ENCODE measurements around the gene DPH3. TPM values are rescaled to one million over a fixed set of nuclear protein-coding genes. Genes with fewer than 3 reads are reported as not detected.

Gene DPH3
- total and polyA plus RNA-seq, 9 donors = 7.4 to 28.3 (median 13.5) TPM

DNA sequence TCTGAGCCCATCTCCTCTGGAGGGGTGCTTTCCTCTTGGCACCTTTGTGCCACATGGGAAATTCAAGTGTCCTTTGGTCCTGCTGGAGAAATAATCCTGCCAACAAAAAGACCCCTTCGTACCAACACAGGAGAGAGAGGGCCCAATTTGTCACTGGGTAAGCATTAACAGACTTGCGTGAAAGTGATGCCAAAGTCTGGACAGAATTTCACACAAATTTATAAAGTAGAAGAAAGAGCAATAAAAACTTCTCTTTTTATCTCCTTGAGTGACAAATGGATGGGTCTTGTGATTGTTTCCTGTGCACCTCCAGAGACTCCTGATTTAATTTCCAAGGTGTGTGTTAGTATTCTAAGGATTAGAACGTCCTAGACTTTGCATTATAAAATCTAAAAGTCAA lies 14.9 kb downstream of the DPH3 start:
- WGBS, 3 donors = 78 to 86% (median 86%) methylated on average over 3 of the region's 3 CpGs
- no peaks in the 10 kb centered on the region for H3K36me3 ChIP-seq
- intact Hi-C loops (cut with DNase I) = loop anchor here (5.0 to 10.0 kb wide), 7 partner anchors 198 to 625 kb away; no protein-coding TSS in a partner anchor
- no peaks in the 10 kb centered on the region for H3K9me3 ChIP-seq
- no peaks in the 10 kb centered on the region for H3K27me3 ChIP-seq
- TF ChIP-seq, protein P1, sequence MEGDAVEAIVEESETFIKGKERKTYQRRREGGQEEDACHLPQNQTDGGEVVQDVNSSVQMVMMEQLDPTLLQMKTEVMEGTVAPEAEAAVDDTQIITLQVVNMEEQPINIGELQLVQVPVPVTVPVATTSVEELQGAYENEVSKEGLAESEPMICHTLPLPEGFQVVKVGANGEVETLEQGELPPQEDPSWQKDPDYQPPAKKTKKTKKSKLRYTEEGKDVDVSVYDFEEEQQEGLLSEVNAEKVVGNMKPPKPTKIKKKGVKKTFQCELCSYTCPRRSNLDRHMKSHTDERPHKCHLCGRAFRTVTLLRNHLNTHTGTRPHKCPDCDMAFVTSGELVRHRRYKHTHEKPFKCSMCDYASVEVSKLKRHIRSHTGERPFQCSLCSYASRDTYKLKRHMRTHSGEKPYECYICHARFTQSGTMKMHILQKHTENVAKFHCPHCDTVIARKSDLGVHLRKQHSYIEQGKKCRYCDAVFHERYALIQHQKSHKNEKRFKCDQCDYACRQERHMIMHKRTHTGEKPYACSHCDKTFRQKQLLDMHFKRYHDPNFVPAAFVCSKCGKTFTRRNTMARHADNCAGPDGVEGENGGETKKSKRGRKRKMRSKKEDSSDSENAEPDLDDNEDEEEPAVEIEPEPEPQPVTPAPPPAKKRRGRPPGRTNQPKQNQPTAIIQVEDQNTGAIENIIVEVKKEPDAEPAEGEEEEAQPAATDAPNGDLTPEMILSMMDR (IDR thresholded peaks at IDR 0.05) = no peak
- TF ChIP-seq POLR2A (IDR thresholded peaks at IDR 0.05) (no peak), EP300 (IDR thresholded peaks at IDR 0.05) (no peak)
- H3K27ac ChIP-seq = no peak overlapping the region
- H3K4me1 ChIP-seq (ENCODE audit: insufficient read depth) = peaks cover 10% of the 10 kb centered on the region
- no peak overlapping the region for H3K4me3 ChIP-seq
- DNase-seq = no peak

DNA sequence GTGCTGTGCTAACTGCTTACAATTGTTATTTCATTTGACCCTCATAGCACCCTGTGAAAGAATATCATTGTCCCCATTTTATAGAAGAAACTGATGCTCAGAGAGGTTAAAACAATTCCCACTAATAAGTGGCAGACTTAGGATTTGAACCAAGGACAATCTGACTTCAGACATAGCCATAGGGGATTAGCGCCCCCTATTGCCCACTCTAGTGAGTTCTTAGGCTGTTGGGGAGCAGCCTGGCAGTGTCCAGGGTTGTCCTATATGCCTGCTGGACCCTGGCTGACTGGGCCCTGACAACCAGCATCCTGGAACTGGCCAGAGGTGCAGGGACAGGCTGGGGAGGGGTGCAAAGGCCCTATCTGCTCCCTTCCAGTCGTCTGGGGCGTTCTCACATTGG lies 15.4 kb downstream of the DPH3 start:
- DNase-seq = no peak
- intact Hi-C loops (cut with DNase I) = loop anchor here (5.0 to 10.0 kb wide), 7 partner anchors 197 to 625 kb away; no protein-coding TSS in a partner anchor
- H3K4me3 ChIP-seq = no peak overlapping the region
- no peak overlapping the region for H3K27ac ChIP-seq
- TF ChIP-seq EP300 (IDR thresholded peaks at IDR 0.05) (no peak), POLR2A (IDR thresholded peaks at IDR 0.05) (no peak)
- TF ChIP-seq, protein P1 (IDR thresholded peaks at IDR 0.05) = no peak
- WGBS, 3 donors = 40 to 54% (median 52%) methylated on average over 3 of the region's 3 CpGs
- no peaks in the 10 kb centered on the region for H3K9me3 ChIP-seq
- H3K36me3 ChIP-seq = no peaks in the 10 kb centered on the region
- H3K4me1 ChIP-seq (ENCODE audit: insufficient read depth) = peaks cover 10% of the 10 kb centered on the region
- H3K27me3 ChIP-seq = no peaks in the 10 kb centered on the region

DNA sequence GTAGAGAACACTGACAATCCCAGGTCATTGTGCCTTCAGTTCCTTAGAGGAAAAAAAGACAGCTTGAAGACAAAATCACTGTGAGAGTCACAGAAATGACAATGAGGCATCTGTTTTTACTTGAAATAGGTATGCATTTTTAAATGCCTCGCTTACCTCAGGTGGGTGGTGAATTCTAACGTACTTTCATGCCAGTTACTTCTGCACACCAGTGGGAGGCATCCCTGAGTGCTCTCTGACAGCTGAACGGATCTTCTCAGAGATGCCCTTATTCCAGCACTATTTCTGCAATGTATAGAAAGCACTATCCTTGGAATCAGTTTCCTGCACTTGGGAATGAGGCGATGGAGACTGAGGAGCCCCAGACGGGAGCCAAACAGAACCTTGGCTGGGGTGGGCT lies 16.2 kb downstream of the DPH3 start:
- H3K9me3 ChIP-seq = no peaks in the 10 kb centered on the region
- H3K4me1 ChIP-seq (ENCODE audit: insufficient read depth) = peaks cover 10% of the 10 kb centered on the region
- no peak overlapping the region for H3K27ac ChIP-seq
- no peaks in the 10 kb centered on the region for H3K36me3 ChIP-seq
- no peak for DNase-seq
- no peak for TF ChIP-seq EP300 (IDR thresholded peaks at IDR 0.05)
- TF ChIP-seq, protein P1 (IDR thresholded peaks at IDR 0.05) = no peak
- TF ChIP-seq POLR2A (IDR thresholded peaks at IDR 0.05) = no peak
- intact Hi-C loops (cut with DNase I) = loop anchor here (5.0 to 10.0 kb wide), 7 partner anchors 196 to 624 kb away; no protein-coding TSS in a partner anchor
- WGBS, 3 donors = 85 to 87% (median 86%) methylated on average over 5 of the region's 5 CpGs
- no peak overlapping the region for H3K4me3 ChIP-seq
- no peaks in the 10 kb centered on the region for H3K27me3 ChIP-seq

DNA sequence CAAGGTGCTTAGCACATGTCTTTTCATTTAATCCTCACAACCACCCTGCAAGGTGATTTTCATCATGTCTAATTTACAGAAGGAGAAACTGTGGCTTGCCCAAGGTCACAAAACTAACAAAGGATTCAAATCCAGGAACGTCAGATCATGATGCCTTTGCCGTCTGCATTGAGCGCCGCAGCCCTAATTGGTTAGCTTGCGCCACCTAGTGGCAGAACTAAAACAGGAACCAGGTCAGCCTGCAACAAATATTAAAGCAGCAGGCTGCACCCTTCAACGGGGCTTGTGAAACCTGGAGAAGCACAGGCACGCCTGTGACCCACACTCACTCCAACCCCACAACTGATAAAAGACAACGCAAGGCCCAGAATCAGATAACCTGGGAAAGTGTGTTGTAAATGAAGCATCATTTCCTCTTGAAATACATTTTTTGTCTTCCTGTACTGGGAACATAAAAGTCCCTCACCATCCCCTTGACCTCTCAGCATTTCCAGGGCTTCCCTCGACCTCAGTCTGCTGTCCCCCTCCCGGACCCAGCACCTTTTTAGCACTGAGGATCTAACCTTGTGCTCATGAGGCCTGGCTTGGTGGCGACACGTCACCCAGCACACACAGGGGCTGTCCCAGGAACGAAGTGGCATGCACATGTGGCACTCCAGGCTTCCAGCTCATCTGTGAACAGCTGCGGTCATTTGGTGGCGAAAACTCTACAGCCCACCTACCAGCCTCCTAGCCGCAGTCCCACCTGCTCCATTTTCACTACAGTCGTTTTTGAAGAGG lies 17.3 kb downstream of the DPH3 start:
- H3K4me3 ChIP-seq = no peak overlapping the region
- H3K36me3 ChIP-seq = no peaks in the 10 kb centered on the region
- peak; percentile 80 to 89 (median 81) for DNase-seq
- H3K27ac ChIP-seq = no peak overlapping the region
- H3K27me3 ChIP-seq = no peaks in the 10 kb centered on the region
- TF ChIP-seq, protein P1 (IDR thresholded peaks at IDR 0.05) = peak; percentile 89 to 93 (median 91)
- TF ChIP-seq POLR2A (IDR thresholded peaks at IDR 0.05) = no peak
- H3K9me3 ChIP-seq = no peaks in the 10 kb centered on the region
- intact Hi-C loops (cut with DNase I) = loop anchor here (5.0 to 10.0 kb wide), 7 partner anchors 195 to 623 kb away; no protein-coding TSS in a partner anchor
- 22 to 32% (median 26%) methylated on average over 17 of the region's 17 CpGs for WGBS, 3 donors
- peaks cover 8% of the 10 kb centered on the region for H3K4me1 ChIP-seq (ENCODE audit: insufficient read depth)

Measured in ovary (tissue), 9 donors.